Stimulated activated CD4-positive, alpha-beta T cell treated with anti-CD3 and anti-CD28 coated beads, Interleukin-12 subunit alpha, Interleukin-12 subunit beta, amount 100 ng/mL, for 24 hours (primary cell): ENCODE results near the gene MED9.
A peak's percentile ranks its signal among the peaks of the same experiment; 100 is the strongest.
"Not testable (repeated sequence)": the region's sequence is repeated elsewhere in the genome, so short reads cannot be mapped to it uniquely, and the experiment has no call there.

Experiments used
- DNase-seq, 2 experiments: peaks; one replicate each; pipeline ENCODE4 v3.0.0-alpha.2; 2020; ENCODE audit warnings: low read depth in 2 of 2

The MED9 gene

GRCh38 chr17:17455173-17455572 is 21.6 kb upstream of the MED9 start:
- no peak for DNase-seq

- no peak for DNase-seq
Measured at GRCh38 chr17:17456251-17456650, 20.5 kb upstream of the MED9 start.

GRCh38 chr17:17457680-17458079 is 19.1 kb upstream of the MED9 start:
- no peak for DNase-seq

GRCh38 chr17:17460038-17460437 is 16.8 kb upstream of the MED9 start:
- DNase-seq = no peak

DNA sequence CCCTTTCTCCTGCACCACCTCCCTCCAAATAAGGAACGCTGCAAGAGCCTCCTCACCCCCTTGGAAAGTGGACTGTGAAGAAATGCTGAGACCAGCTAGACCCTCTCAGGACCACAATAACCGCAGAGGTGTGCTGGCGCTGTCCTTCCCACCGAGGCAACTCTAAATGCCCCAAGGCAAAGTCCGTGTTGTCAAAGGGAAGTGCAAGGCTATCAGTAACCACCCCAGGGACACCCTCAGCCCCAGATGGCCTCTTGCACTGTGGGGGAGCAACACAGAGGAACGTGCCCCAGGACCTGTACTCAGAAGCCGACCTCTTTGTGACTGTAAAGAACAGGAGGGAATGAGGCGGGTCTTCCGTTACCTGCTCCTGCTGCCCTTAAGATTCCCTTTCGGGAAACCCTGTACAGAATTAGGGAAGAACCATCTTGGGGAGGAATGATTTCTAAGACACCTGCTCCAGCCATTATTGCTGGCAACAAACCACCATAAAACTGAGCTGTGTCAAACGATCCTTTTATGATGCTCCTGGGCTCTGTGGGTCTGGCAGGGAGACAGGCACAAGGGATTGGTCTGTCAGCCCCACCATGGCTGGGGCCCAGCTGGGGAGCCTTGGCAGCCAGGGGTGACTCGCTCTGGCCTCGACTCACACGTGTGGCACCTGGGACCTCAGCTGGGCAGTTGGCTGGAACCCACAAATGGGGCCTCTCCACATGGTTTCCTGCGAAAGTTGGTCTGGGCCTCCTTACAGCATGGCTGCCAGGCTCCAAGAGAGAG is 14.6 kb upstream of the MED9 start:
- no peak for DNase-seq

GRCh38 chr17:17463821-17464220 is 13.0 kb upstream of the MED9 start:
- no peak for DNase-seq

DNA sequence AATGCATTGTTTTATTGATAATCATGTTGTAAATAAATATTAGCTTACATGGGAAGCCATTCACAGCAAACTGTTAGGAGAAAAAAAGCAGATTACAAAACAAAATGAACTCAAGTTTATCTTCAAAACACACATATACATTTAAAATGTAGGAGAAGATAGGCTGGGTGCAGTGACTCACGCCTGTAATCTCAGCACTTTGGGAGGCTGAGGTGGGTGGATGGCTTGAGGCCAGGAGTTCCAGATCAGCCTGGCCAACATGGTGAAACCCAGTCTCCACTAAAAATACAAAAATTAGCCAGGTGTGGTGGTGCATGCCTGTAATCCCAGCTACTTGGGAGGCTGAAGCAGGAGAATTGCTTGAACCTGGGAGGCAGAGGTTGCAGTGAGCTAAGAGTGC is 10.9 kb upstream of the MED9 start:
- DNase-seq = not testable (repeated sequence)

GRCh38 chr17:17466511-17466910 is 10.3 kb upstream of the MED9 start:
- DNase-seq = no peak

GRCh38 chr17:17467016-17467415 is 9.8 kb upstream of the MED9 start:
- DNase-seq = no peak

DNA sequence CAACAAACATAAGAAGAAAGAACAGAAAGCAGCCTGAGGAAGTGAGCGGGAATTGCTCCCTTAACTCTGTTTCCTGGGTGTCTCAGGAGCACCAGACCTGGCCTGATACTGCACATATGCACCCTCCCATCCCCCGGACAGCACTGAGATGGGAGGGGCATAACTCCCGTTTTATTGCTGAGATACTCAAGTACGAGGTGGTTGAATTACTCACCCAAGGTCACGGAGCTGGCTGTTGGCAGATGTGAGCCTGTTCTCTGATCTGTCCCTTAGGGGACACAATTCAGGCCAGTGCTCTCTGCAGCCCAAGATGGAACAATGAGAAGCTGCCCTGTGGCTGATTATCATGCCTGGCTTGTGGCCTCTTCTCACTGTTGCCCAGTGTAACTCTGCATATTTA is 9.1 kb upstream of the MED9 start:
- DNase-seq = no peak

GRCh38 chr17:17468217-17469010 is 8.4 kb upstream of the MED9 start:
- no peak for DNase-seq

GRCh38 chr17:17469358-17469757 is 7.4 kb upstream of the MED9 start:
- DNase-seq = no peak

GRCh38 chr17:17469996-17470395 is 6.8 kb upstream of the MED9 start:
- DNase-seq = no peak

DNA sequence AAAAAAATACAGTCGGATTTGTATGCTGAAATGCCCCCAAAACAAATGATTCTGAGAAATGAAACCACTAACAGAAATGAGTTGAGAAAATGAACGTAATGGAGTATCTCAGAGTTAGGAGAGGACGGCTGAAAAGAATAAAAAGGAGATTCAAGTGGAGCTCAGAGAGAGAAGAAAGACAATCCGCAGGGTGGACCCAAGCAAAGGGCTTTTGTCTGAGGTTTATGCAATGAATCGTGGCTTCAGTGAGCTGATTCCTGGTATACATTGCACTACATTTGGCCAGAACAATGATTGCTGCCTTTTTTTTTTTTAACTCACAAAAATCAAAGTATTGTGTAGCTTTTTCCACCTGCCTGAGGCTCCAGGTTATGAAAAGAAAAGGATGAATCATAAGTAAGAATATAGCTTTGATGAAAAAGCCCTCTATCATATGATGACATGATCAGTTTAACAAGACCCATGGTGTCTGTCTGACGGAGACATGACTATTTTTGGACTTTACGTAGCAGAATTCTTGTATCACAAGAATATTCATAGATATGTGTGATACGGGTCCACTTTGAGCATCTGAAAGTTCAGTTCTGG is 4.4 kb upstream of the MED9 start:
- DNase-seq = no peak

GRCh38 chr17:17474341-17474740 is 2.5 kb upstream of the MED9 start:
- DNase-seq = no peak

DNA sequence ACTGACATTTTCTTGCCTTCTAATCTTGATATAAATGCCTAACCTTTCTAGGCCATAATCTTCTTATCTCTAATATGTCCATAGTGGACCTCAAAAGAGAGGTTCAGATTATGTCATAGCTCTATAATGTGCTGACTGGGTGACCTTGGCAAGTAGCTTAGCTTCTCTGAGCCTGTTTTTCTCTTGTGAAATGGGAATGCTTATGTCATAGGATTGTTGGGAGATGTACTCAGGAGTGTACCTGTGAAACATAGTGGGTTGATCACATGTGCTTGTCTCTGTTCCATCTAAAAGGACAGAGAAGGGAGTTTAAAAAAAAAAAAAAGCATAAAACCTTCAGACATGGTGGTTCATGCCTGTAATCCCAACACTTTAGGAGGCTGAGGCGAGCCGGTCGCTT is 2.4 kb downstream of the MED9 start:
- no peak for DNase-seq

- no peak for DNase-seq
Measured at GRCh38 chr17:17480593-17481148, 3.9 kb downstream of the MED9 start.

- no peak for DNase-seq
Measured at GRCh38 chr17:17481860-17482259, 5.1 kb downstream of the MED9 start.

DNA sequence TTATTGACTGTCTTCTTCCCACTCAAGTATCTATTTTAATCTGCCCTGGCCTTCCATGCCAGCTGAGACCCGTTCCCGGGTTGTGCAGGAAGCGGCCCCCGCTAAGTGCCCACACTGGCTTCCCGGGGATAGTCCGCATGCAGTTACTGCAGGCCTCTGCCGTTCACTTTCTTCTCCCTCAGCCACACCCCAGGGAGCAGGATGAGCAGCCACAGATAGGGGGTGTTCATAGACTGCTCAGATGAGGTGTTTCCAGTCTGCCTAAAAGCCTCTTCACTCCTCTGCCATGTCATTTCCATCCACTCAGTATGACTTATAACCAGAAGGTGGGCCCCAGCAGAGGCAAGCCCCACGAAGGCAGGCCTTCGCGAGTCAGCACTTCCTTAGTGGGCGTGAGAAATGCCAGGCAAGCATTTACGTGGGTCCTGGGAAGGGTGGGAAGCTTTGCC is 7.7 kb downstream of the MED9 start:
- DNase-seq = peak in 1 of 2 experiments; percentile 31

GRCh38 chr17:17485420-17485819 is 8.6 kb downstream of the MED9 start:
- DNase-seq = no peak

DNA sequence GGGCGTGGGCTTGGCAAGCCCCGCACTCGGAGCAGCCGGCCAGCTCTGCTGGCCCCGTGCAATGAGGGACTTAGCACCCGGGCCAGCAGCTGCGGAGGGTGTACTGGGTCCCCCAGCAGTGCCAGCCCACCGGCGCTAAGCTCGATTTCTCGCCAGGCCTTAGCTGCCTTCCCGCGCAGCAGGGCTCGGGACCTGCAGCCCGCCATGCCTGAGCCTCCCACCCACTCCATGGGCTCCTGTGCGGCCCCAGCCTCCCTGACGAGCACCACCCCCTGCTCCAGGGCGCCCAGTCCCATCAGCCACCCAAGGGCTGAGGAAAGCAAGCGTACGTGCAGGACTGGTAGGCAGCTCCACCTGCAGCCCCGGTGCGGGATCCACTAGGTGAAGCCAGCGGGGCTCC is 9.6 kb downstream of the MED9 start:
- DNase-seq = not testable (repeated sequence)

- DNase-seq = no peak
Measured at GRCh38 chr17:17487998-17488397, 11.2 kb downstream of the MED9 start.
